Suprapubic skin (tissue), 4 donors: ENCODE measurements around the gene NFU1. TPM values are rescaled to one million over a fixed set of nuclear protein-coding genes. Genes with fewer than 3 reads are reported as not detected.

Source experiments
- total RNA-seq, 4 donors: library from RNA; depleted of rRNA; stranded (reverse); fragments of >200 nt; gene quantifications; one replicate each; pipeline ENCODE4 v1.1.0, GENCODE V29; 2016

Gene NFU1
- total RNA-seq, 4 donors from 2014 or later: 18.0 to 27.8 (median 22.8) TPM

Other genes with a start within 250 kb of the NFU1 start
- 10 to 100 TPM in 3 of 4 donors, 1 to 10 TPM in 1; 10.0 to 17.0 (median 12.7) TPM for gene GFPT1, start 50.2 kb downstream of the NFU1 start, total RNA-seq
- gene AAK1, start 206.3 kb upstream of the NFU1 start, total RNA-seq: 10 to 100 TPM; 26.4 to 48.4 (median 32.7) TPM